RWPE2 (cell line): ENCODE data around the gene C16orf89.
A peak's percentile ranks its signal among the peaks of the same experiment; 100 is the strongest.

Experiments
- ATAC-seq: fragments of 200-7000 bp; cut with Tn5 transposase; 3 replicates; pipeline ENCODE4 v1.9.1; 2021; ENCODE audit warnings: low read depth
- DNase-seq: peaks from one replicate; pipeline ENCODE4 v3.0.0-alpha.2; 2020; ENCODE audit warnings: low spot score
- H3K27ac ChIP-seq: fragments of 450-650 bp; 2 replicates; pipeline ENCODE4 v1.5.1; 2017; ENCODE audit warnings: mild to moderate bottlenecking; ENCODE audit not compliant: poor library complexity, severe bottlenecking
- H3K27me3 ChIP-seq: fragments of 250-450 bp; sonication (Bioruptor Pico); 2 replicates; pipeline ENCODE4 v1.5.1; 2021; ENCODE audit warnings: mild to moderate bottlenecking, moderate library complexity; ENCODE audit not compliant: insufficient read depth, poor library complexity, severe bottlenecking
- H3K36me3 ChIP-seq: fragments of 250-450 bp; sonication (Bioruptor Pico); 2 replicates; pipeline ENCODE4 v1.5.1; 2020; ENCODE audit warnings: low read depth, mild to moderate bottlenecking, moderate library complexity
- H3K4me1 ChIP-seq: fragments of 250-450 bp; sonication (Bioruptor Pico); 2 replicates; pipeline ENCODE4 v1.5.1; 2021; ENCODE audit warnings: mild to moderate bottlenecking, moderate library complexity; ENCODE audit not compliant: insufficient read depth, poor library complexity, severe bottlenecking
- H3K4me3 ChIP-seq: fragments of 250-450 bp; sonication (Bioruptor Pico); 2 replicates; pipeline ENCODE4 v1.5.1; 2021; ENCODE audit warnings: mild to moderate bottlenecking, moderate library complexity; ENCODE audit not compliant: severe bottlenecking
- H3K9me3 ChIP-seq: fragments of 250-450 bp; sonication (Bioruptor Pico); 2 replicates; pipeline ENCODE4 v1.5.1; 2021; ENCODE audit warnings: mild to moderate bottlenecking, moderate library complexity; ENCODE audit not compliant: severe bottlenecking
- TF ChIP-seq, protein P1 (sequence below): fragments of 450-650 bp; IDR thresholded peaks from one replicate; pipeline ENCODE4 v1.5.1; 2017; ENCODE audit warnings: mild to moderate bottlenecking, moderate library complexity; ENCODE audit not compliant: poor library complexity, severe bottlenecking

Gene C16orf89

DNA sequence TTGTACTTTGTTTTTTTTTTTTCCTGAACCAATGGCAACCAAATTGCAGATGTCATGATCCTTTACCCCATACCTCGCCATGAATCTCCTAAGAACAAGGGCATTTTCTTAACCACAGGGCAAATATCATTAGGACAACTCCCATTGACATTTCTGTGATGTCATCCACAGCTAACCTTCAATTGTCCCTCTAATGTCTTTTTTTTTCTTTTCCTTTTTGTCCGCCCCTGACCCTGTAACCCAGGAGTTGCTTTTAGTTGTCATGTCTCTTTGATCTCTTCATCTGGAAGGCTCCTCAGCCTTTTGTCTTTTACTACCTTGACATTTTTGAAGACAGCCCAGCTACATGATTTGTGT, 31.6 kb downstream of the C16orf89 start:
- Histone ChIP-seq H3K9me3 (no peaks in the 10 kb centered on the region), H3K4me1 (peaks cover 5% of the 10 kb centered on the region), H3K27ac (no peak overlapping the region), H3K27me3 (no peaks in the 10 kb centered on the region), H3K36me3 (no peaks in the 10 kb centered on the region), H3K4me3 (peak overlapping the region; percentile 73)
- ATAC-seq (no peak), DNase-seq (no peak)
- TF ChIP-seq, protein P1, sequence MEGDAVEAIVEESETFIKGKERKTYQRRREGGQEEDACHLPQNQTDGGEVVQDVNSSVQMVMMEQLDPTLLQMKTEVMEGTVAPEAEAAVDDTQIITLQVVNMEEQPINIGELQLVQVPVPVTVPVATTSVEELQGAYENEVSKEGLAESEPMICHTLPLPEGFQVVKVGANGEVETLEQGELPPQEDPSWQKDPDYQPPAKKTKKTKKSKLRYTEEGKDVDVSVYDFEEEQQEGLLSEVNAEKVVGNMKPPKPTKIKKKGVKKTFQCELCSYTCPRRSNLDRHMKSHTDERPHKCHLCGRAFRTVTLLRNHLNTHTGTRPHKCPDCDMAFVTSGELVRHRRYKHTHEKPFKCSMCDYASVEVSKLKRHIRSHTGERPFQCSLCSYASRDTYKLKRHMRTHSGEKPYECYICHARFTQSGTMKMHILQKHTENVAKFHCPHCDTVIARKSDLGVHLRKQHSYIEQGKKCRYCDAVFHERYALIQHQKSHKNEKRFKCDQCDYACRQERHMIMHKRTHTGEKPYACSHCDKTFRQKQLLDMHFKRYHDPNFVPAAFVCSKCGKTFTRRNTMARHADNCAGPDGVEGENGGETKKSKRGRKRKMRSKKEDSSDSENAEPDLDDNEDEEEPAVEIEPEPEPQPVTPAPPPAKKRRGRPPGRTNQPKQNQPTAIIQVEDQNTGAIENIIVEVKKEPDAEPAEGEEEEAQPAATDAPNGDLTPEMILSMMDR: no peak

DNA sequence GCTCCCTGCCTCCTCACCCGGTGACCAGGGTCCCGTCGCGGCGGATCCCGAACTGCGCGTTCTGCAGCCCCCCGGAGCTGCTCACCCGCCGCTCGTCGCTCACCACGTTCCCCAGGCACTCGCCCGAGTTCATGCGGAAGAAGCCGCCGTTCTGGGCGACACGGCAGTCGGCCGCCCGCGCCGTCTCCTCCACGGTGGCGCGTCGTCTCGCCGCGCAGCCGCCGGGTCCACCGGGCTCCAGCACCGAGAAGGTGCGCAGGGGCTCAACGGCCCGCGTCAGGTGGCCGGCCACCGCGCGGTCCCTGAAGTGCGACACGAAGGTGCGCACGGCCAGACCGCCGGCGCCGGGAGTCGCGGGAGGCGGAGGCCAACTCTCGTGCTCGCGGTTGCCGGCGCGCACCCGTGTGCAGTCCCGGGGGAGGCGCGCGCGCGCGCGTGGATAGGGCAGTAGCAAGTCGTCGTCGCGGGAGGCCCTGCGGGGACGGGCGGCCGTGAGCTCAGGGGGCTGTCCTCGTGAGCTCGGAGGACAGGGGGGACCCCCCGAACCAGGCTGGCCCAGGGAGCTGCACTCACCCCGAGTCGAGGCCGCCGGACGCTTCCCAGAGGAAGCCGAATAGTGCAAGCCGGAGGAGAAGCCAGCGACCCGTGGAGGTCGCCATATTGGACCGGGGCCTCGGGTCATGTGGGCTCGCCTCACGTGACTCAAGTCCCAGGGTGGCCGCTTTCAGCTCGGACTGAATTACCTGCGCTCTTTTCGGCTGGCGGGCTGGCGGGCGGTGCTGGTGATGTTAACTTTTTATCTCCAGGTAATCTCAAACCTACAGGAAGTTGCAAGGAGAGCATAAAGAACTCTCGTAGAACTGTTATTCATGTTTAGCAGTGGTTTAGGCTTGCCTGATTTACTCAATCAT, 32.2 kb downstream of the C16orf89 start, which contains the start of gene NAGPA:
Gene NAGPA, minus strand, starts transcription at position 680 of the 911 bp plus-strand sequence. Its CDS starts 21 bp downstream, at position 659.
- DNase-seq (peak; percentile 88), ATAC-seq (peak; percentile 77)
- Histone ChIP-seq H3K9me3 (no peaks in the 10 kb centered on the region), H3K4me3 (peak within 1 kb of the TSS; percentile 73), H3K36me3 (no peaks in the 10 kb centered on the region), H3K27ac (no peak within 1 kb of the TSS), H3K27me3 (no peaks in the 10 kb centered on the region), H3K4me1 (peaks cover 5% of the 10 kb centered on the region)
- TF ChIP-seq, protein P1: no peak

DNA sequence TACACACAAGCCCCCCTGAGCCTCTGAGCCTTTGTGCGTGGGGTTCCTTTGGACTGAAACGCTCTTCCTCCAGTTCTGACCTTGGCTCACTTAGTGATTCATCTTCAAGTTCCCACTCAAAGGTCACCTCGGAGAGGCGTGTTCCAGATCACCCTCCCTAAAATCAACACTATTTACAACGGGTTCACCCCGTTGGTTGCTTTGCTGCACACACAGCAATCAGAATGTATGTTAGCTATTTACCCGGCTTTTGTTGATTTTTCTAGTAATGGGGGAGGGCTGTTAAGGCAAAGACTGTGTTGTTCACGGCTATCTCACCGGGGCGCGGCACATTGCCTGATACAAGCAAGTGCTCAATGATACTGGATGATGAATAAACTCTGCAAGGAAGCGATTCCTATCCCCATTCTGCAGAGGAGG, 33.0 kb downstream of the C16orf89 start:
- no peak for ATAC-seq
- peak overlapping the region; percentile 73 for H3K4me3 ChIP-seq
- H3K27me3 ChIP-seq: no peaks in the 10 kb centered on the region
- no peak overlapping the region for H3K27ac ChIP-seq
- TF ChIP-seq, protein P1: no peak
- H3K4me1 ChIP-seq: peaks cover 5% of the 10 kb centered on the region
- DNase-seq: no peak
- H3K36me3 ChIP-seq: no peaks in the 10 kb centered on the region
- H3K9me3 ChIP-seq: no peaks in the 10 kb centered on the region

DNA sequence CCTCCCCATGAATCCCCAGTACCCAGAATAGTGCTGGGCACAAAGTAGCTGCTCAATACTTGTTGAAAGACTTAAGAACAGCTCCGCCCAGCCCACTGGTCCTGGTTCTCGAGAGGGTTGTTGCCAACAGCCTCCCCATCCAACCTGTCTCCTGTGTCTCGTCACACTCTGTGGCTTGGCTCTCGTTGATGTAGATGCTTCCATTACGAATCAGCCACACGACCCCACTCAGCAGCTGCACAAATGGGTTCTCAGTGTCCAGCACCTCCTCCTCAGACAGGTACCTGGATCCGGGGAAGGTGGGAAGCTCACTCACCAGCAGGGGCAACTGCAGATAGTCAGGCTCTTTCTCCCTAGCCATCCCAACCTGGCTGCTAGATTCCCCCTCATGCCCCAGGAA, 34.2 kb downstream of the C16orf89 start:
- H3K4me1 ChIP-seq: peaks cover 5% of the 10 kb centered on the region
- no peaks in the 10 kb centered on the region for H3K36me3 ChIP-seq
- H3K27me3 ChIP-seq: no peaks in the 10 kb centered on the region
- no peak overlapping the region for H3K27ac ChIP-seq
- TF ChIP-seq, protein P1: no peak
- no peaks in the 10 kb centered on the region for H3K9me3 ChIP-seq
- no peak for DNase-seq
- no peak for ATAC-seq
- no peak overlapping the region for H3K4me3 ChIP-seq
